GM20431 (cell line): ENCODE measurements around the gene ELOVL2.

Source experiments
- in situ Hi-C: fragments of 300-500 bp; cut with MseI, MboI; formaldehyde crosslinking; loops from one replicate; pipeline ENCODE4 v1.15.0; 2020; ENCODE audit warnings: low sequenced_read_pairs; ENCODE audit not compliant: unreplicated experiment

ELOVL2 gene

DNA sequence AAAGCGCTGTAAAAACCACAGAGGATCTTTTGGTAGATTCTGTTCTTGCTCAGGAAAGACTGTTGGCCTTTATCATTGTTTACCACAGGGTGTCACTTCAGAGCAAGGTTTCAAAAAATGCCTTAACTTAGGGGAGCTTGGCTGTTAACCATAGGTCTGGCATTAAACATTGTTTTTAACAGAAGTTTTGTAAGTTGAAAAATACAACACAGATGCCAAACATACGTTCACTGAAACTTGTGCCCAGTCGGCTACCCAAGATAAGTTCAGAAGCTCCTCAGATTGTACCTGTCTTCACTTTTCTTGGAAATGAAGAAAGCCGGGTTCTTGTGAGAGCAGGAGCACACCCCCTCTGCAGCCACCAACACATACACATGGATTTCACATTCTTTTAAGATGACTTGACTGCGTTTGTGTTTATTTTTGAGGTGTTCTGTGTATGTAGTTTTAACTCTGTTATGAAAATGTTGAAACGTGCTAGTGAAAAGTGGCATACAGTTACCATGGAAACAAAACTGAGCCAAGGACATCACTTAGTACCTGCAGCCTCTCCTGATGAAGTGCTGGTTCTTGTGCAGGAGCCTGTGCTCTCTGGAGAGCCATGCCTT is 92.3 kb downstream of the ELOVL2 start:
- in situ Hi-C loops = loop anchor here (10.0 to 25.0 kb wide), 2 partner anchors 103 to 611 kb away; no protein-coding TSS in a partner anchor

DNA sequence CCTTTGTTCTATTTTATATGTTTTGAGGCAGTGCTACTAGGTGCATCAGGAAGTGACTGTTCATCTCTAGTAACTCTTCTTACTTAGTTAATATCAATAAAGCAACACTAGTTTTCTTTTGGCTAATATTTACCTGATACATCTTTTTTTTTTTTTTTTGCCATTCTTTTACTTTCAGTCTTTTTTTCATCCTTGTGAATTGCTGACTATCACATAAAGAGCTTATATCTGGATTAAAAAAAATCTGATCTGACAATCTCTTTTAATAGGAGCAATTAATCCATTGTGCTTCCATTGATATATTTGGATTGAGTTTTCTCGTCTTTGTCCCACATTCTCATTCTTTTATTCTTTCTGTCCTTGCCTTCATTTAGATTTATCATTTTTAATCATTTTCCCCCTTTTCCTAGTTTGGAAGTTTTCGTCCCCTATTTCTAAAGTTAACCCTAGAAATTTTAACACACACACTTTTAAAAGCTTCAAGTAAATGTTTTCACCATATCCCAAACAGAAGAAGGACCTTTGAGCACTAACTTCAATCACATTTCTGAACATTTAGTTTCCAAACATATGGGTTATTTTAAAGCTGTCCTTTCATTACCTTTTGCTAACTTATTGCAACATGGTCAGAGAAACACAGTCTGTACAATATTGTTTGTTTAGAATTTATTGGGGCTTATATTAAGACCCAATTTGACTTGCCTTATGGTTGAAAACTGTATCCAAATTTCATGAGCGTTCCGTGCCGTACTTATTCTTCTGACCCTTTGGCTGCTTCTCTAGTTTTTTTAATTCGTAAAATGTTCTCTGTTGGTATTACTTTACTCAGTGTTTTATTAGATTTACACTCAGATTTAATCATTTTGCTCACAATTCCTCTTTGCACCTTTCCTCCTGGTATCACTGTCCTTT is 94.3 kb downstream of the ELOVL2 start:
- in situ Hi-C loops = loop anchor here (10.0 to 25.0 kb wide), 2 partner anchors 105 to 612 kb away; no protein-coding TSS in a partner anchor

DNA sequence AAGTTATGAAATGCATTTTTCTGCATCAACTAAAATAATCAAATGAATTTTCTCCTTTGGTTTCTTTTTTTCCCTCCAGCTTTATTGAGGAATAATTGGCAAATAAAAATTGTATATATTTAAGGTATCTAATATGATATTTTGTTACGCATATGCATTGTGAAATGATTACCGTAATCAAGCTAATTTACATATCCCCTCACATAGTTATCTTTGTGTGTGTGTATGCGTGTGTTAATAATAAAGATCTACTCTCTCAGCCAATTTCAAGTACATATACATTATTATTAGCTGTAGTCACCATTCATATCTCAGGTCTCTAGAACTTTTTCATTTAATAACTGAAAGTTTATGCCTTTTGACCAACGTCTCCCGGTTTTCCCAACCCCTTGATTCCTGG is 96.1 kb downstream of the ELOVL2 start:
- in situ Hi-C loops = no loop called here

DNA sequence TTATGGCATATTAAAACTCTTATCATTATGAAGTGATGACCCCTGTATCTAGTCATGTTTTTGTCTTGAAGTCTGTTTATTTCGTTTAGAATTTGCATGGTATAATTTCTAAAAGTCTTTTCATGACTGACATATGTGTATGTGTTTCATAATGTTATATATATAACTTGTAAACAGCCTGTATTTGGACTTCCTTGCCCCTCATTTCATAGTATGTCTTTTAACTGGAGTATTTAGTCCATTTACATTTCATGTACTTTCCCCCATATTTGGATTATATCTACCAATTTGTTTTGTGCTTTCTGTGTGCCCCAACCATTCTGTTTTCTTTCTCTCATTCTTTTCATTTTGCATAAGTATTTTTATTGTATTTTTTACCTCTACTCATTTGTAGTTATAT is 98.3 kb downstream of the ELOVL2 start:
- in situ Hi-C loops = no loop called here

DNA sequence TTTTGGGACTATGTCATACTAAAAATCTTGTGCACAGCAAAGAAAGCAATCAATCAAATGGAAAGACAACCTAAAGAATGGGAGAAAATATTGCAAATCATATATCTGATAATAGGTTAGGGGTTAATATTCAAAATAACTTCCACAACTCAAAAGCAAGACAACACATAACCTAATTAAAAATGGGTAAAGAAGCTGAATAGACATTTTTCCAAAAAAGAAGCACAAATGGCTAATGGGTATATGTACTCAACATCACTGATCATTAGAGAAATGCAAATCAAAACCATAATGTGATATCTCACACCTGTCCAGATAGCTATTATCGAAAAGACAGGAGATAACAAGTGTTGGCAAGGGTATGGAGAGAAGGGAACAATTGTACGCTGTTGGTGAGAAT is 104.3 kb downstream of the ELOVL2 start:
- in situ Hi-C loops = no loop called here

DNA sequence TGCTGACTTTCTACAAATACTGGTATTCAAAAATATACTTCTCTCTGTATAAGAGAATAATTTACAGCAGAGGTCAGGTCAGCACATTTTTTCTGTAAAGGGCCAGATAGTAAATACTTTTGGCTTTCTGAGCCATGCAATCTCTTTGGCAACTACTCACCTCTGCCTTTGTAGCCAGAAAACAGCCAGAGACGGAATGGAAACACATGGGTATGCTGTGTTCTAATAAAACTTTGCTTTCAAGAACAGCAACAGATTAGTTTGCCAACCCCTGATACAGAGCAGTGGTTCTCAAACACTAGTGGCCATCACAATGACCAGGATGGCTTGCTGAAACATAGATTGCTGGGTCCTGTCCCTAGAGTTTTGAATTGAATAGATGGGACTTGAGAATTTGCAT is 111.0 kb downstream of the ELOVL2 start:
- in situ Hi-C loops = no loop called here
